Lung (tissue), 12 donors: ENCODE data around the gene DRD1. TPM values are rescaled to one million over a fixed set of nuclear protein-coding genes. Genes with fewer than 3 reads are reported as not detected.

Experiments used
- ATAC-seq: fragments of 200-7000 bp; cut with Tn5 transposase; one replicate; pipeline ENCODE4 v1.9.1; 2020; ENCODE audit warnings: moderate number of reproducible peaks; ENCODE audit not compliant: insufficient read depth, low FRiP score
- DNase-seq, 3 donors: peaks; one replicate each; pipeline ENCODE4 v3.0.0-alpha.2; 2013 to 2017
- H3K27ac ChIP-seq, 2 donors: one replicate each; pipeline ENCODE4 v1.5.1; 2013; ENCODE audit warnings: mild to moderate bottlenecking in 2 of 2, moderate library complexity in 2 of 2, control low read depth in 1 of 2, inconsistent platforms in 1 of 2, low read depth in 1 of 2, low read length in 1 of 2
- H3K27me3 ChIP-seq, 3 donors: one replicate each; pipeline ENCODE4 v1.5.1; 2013; ENCODE audit warnings: low read length in 2 of 3; ENCODE audit not compliant: control insufficient read depth in 3 of 3, insufficient read depth in 3 of 3
- H3K36me3 ChIP-seq, 4 donors: one replicate each; pipeline ENCODE4 v1.5.1; 2013; ENCODE audit warnings: low read length in 4 of 4, mild to moderate bottlenecking in 1 of 4, moderate library complexity in 1 of 4; ENCODE audit not compliant: control insufficient read depth in 4 of 4, insufficient read depth in 4 of 4
- H3K4me1 ChIP-seq, 5 donors: one replicate each; pipeline ENCODE4 v1.5.1; 2013; ENCODE audit warnings: low read length in 5 of 5, mild to moderate bottlenecking in 2 of 5, moderate library complexity in 1 of 5; ENCODE audit not compliant: control insufficient read depth in 5 of 5, insufficient read depth in 5 of 5
- H3K4me3 ChIP-seq: one replicate; pipeline ENCODE4 v1.5.1; 2013; ENCODE audit warnings: mild to moderate bottlenecking, control low read depth, moderate library complexity
- H3K9ac ChIP-seq, 2 donors: one replicate each; pipeline ENCODE4 v1.5.1; 2013; ENCODE audit warnings: low read length in 2 of 2, control low read depth in 1 of 2; ENCODE audit not compliant: insufficient read depth in 1 of 2
- H3K9me3 ChIP-seq, 4 donors: one replicate each; pipeline ENCODE4 v1.5.1; 2013; ENCODE audit warnings: low read length in 3 of 4, mild to moderate bottlenecking in 1 of 4, moderate library complexity in 1 of 4; ENCODE audit not compliant: control insufficient read depth in 4 of 4, insufficient read depth in 3 of 4
- WGBS, 2 donors: extraction: QIAGEN DNeasy Blood & Tissue Kit; methylation state at CpG; one replicate each; pipeline ENCODE4 v1.1.7; 2013; 5-methylcytosine and 5-hydroxymethylcytosine counted together
- polyA plus RNA-seq, 2 donors: library from polyadenylated mRNA; stranded (reverse); fragments of 200-250 nt; gene quantifications; one replicate each; pipeline ENCODE4 v1.2.1, GENCODE V29; 2013
- total RNA-seq, 2 donors: library from RNA; depleted of rRNA in 1 of 2; stranded (reverse); fragments of >200 nt in 1 of 2; gene quantifications; one replicate each; pipeline ENCODE4 v1.2.1, GENCODE V29; 2014 to 2021
- TF ChIP-seq, protein P1 (sequence below): IDR thresholded peaks from 2 replicates; pipeline ENCODE4 v1.5.1; 2012; ENCODE audit warnings: mild to moderate bottlenecking; ENCODE audit errors: control extremely low read depth, extremely low read depth
- donor health status: control.
- donor health status: control.
- donor health status: Bipolar disorder and iron deficiency.
- donor health status: healthy.
- donor health status: DM: yes; HTN: yes; CAD: no.

DRD1 gene
- total and polyA plus RNA-seq, 4 donors = 0.12 to 1.5 (median 0.53) TPM

DNA sequence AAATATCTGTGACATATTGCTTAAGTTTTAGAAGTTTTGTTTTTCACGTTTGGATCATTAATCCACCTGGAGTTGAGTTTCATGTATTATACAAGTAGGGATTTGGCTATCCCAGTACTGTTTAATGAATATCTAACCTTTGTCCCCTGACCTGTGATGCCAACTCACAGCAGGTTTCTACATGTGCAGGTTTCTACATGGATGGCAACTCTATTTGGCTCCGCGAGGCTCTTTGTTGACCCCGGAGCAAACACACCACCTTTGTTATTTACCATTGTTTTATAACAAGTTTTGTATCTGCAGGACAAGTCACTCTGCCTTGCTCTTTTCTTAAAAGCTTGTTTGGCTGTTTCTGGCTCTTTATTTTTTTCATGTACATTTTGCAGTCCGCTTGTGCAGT is 33.5 kb upstream of the DRD1 start:
- peaks cover 0 to 15% (median 6%) of the 10 kb centered on the region in 5 donors for H3K4me1 ChIP-seq
- TF ChIP-seq, protein P1, sequence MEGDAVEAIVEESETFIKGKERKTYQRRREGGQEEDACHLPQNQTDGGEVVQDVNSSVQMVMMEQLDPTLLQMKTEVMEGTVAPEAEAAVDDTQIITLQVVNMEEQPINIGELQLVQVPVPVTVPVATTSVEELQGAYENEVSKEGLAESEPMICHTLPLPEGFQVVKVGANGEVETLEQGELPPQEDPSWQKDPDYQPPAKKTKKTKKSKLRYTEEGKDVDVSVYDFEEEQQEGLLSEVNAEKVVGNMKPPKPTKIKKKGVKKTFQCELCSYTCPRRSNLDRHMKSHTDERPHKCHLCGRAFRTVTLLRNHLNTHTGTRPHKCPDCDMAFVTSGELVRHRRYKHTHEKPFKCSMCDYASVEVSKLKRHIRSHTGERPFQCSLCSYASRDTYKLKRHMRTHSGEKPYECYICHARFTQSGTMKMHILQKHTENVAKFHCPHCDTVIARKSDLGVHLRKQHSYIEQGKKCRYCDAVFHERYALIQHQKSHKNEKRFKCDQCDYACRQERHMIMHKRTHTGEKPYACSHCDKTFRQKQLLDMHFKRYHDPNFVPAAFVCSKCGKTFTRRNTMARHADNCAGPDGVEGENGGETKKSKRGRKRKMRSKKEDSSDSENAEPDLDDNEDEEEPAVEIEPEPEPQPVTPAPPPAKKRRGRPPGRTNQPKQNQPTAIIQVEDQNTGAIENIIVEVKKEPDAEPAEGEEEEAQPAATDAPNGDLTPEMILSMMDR = no peak
- WGBS, 2 donors = 77 to 88% methylated on average over 5 of the region's 5 CpGs
- DNase-seq = no peak
- no peak overlapping the region for H3K27ac ChIP-seq
- H3K36me3 ChIP-seq = no peaks in the 10 kb centered on the region
- H3K27me3 ChIP-seq = no peaks in the 10 kb centered on the region
- peaks cover 0 to under 1% (median 0%) of the 10 kb centered on the region in 4 donors for H3K9me3 ChIP-seq
- H3K4me3 ChIP-seq = no peak overlapping the region
- H3K9ac ChIP-seq = no peak overlapping the region
- ATAC-seq = no peak

DNA sequence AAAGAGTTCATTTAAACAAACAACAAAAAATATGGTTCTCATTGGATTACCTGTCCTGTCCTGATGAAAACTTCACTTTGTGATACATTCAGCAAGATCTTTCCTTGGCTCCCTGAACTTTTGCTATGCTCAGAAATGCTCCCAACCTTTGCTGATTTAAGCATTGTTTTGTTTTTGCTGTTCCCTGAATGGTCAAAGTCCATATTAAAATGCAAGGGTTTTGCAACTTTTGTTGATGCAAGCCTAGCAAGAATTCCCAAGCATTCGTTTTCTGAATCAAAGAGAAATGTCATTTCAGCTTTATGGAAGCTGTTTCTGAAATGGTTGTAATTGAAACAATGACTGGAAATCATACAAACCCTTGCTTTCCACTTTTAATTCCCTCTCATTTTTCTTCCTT is 31.3 kb upstream of the DRD1 start:
- peaks cover 0 to 22% (median 5%) of the 10 kb centered on the region in 5 donors for H3K4me1 ChIP-seq
- peaks cover 0 to 2% (median 0%) of the 10 kb centered on the region in 4 donors for H3K9me3 ChIP-seq
- no peaks in the 10 kb centered on the region for H3K36me3 ChIP-seq
- H3K9ac ChIP-seq = no peak overlapping the region
- TF ChIP-seq, protein P1 = no peak
- no peak overlapping the region for H3K4me3 ChIP-seq
- DNase-seq (peak in 1 of 3 donors; percentile 30), ATAC-seq (no peak)
- no peaks in the 10 kb centered on the region for H3K27me3 ChIP-seq
- no peak overlapping the region for H3K27ac ChIP-seq
- 75 to 77% methylated on average over 1 of the region's 1 CpG for WGBS, 2 donors

DNA sequence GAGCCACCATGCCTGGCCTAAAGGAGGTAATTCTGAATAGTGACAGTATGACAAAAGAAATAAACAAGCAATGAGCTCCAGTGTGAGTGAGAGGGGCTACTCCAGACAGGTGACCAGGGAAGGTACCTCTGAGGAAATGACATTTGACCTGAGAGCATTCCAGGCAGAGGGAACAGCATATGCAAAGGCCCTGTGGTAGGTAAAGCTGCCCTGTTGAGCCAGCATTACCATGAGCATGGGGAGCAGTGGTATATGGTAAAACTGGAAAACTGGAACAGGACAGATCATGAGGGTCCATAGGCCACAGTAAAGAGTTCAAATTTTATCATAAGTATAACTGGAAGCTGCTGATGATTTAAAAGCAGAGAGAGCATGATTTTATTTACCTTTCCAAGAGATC is 28.4 kb upstream of the DRD1 start:
- TF ChIP-seq, protein P1 = no peak
- Histone ChIP-seq H3K4me3 (no peak overlapping the region), H3K9me3 (peaks cover 0 to 2% (median 0%) of the 10 kb centered on the region in 4 donors), H3K4me1 (peaks cover 0 to 13% (median 0%) of the 10 kb centered on the region in 5 donors), H3K36me3 (no peaks in the 10 kb centered on the region), H3K9ac (no peak overlapping the region), H3K27ac (no peak overlapping the region), H3K27me3 (no peaks in the 10 kb centered on the region)
- DNase-seq (no peak), ATAC-seq (no peak)

DNA sequence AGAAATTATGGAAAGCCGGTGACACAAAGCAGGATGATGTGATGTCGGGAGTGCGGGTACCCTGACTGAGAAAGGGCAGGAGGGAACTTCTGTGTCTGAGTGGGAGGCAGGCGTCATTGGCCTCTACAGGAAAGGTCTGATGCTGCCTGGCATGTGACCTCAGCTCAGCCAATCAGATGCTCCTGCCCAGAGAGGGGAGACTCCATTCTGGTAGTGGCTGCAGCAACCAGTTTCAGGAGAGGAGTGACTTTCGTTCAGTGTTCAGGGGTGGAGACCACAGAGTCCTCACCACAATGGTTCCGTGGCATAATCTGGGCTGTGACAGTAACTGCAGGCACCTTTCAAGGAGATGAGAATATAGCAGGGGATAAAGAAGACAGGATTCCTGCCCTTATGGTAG is 27.6 kb upstream of the DRD1 start:
- no peak overlapping the region for H3K9ac ChIP-seq
- ATAC-seq (no peak), DNase-seq (no peak)
- H3K4me1 ChIP-seq = peaks cover 0 to 20% (median 0%) of the 10 kb centered on the region in 5 donors
- no peaks in the 10 kb centered on the region for H3K36me3 ChIP-seq
- H3K27ac ChIP-seq = no peak overlapping the region
- TF ChIP-seq, protein P1 = no peak
- H3K4me3 ChIP-seq = no peak overlapping the region
- WGBS, 2 donors = 72 to 80% methylated on average over 6 of the region's 6 CpGs
- peaks cover 0 to 2% (median 0%) of the 10 kb centered on the region in 4 donors for H3K9me3 ChIP-seq
- no peaks in the 10 kb centered on the region for H3K27me3 ChIP-seq
